Measurements from ENCODE around the gene ICOS.
"Not testable (repeated sequence)": the region's sequence is repeated elsewhere in the genome, so short reads cannot be mapped to it uniquely, and the experiment has no call there.

Gene ICOS

DNA sequence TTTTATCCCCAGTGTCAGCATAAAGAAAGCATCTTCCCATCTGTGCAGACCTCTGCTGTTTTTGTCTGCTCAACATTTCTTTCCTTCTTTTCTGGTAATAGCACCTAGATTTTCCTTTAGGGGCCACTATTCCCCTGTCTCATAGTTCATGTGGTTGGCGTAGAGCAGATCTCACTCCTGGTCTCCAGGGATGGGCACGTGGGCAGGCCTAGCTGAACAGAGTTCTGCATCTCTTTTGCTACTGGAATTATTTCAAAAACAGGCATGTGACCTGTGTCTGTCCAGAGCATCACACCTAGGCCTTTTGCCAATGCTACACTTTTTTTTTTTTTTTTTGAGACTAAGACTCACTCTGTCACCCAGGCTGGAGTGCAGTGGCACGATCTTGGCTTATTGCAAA is 17.7 kb upstream of the ICOS start:
- no peak for DNase-seq

DNA sequence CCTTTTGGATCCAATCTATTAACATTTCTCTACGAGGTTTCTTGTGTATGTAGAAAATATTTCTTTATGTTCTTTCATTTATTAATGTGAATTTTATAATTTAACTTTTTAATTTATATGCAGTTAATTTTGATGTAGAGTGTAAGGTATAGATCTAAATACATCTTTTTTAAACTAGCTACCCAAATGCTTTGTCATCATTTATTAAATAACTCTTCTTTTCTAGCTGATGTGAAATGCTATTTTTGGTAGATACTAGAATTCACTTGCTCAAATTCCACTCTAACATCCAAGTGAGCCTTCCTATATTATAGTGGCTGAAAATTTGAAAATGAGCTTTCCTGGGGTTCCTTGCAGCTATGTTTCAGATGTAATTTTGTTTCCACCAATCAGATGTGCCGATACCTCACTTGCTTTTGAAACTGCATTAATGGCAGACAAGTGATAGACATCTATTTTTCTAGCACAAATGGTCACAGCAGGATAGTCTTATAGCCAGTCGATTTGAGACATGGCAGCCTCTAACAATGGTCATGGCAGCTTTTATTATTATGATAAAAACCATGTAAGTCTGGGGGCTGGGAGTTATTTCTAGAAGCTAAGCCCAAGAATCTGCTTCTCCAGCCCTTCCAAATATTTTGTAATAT is 10.9 kb upstream of the ICOS start:
- DNase-seq, result no peak

DNA sequence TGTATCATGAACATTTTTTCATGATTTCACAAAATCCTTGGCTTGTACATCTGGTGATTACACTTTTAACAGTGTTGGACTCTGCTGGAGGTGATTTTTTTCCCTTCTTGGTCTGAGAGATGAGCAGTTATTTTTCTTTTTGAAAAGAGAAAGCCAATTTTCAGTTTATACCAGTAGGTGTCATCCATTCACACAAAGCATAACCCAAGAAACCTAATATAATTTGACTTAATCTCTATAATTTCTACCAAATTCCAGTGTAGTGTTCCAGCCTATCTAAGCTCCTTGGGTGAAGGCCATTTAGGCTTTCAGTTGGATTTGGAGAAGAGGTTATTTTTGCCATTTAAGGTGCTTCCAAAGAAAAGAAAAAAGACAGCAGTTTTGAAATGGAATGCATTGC is 7.7 kb upstream of the ICOS start:
- no peak for DNase-seq

DNA sequence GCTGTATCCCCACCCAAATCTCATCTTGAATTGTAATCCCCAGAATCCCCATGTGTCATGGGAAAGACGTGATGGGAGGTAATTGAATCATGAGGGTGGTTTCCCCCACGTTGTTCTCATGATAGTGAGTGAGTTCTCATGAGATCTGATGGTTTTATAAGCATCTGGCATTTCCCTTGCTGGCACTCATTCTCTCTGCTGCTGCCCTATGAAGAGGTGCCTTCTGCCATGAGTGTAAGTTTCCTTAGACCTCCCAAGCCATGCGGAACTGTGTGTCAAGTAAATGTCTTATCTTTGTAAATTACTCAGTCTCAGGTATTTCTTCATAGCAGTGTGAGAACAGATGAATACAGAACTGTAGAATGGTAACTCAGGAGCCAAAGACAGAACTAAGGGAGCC is 5.3 kb upstream of the ICOS start:
- DNase-seq, result not testable (repeated sequence)

- no peak for DNase-seq
Measured at GRCh38 chr2:203934041-203934492, 2.5 kb upstream of the ICOS start.

DNA sequence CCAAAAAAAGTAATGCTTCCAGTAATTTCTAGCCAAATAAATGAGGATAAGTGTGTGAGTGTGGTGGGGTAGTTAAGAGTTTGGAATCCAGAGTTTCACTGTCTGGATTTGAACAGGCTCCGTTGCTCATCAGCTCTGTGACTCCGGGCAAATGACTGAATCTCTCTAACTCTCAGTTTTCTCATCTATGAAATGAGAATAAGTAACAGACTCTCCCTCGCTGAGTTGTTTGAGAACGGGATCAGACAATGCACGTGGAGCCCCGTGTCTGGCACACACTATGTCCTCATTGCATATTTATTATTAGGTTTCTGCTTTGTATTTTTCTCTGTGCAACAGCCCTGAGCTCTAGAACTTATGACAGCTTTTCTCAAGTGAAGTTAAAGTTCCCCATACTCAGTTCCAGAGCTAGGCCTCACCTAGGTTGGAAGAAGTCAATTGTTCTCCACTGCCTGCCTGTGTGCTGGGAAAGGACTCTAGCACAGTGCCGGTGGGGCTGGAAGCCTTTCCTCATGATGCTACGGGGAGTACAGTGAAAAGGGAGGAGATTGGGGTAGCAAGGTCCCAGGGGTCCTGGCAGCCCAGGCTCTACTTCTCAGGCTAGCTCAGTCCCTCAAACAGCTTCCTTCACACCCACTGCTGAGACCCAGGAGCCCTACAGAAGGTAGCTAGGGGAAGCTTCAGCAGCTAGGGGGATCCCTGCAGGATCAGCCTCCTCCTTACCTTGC is 1.7 kb upstream of the ICOS start:
- DNase-seq, result no peak

GRCh38 chr2:203935568-203935967 is 995 bp upstream of the ICOS start:
- DNase-seq, result no peak

DNA sequence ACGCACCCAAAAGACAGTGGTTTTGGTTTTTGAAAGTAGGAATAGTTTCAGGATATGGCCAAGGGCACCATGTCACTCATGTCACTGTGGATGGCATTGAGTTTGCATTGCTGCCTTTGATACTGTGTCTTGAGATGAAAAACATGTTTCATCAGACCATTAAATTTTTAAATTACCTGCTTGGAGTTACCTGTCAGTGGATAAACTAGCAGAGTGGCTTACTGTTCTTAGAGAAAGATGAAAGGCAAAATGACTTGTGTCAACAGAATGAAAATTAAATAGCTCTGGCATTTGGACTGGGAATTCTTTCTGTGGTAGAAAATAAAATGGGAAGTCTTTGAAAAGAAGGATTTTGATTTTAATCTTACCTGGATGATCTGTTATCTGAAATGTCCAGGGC is 386 bp downstream of the ICOS start:
- DNase-seq, result no peak

DNA sequence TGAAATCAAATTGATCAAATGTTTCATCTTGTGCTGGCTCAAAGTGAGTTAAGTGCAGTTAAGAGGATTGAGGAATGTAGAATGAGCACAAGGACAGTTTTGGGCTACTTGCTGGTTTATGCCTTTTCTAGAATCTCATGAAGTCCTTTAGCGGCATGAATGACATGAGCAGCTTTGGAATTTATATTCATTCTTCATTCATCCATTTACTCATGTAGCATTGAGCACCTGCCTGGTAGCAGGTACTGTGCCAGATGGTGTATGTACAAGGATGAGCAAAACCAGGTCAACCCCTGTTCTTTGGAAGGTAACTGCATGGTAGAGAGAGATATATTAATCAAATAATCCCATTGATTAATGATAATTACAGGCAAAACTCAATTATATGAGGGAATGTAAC is 1.2 kb downstream of the ICOS start:
- no peak for DNase-seq

- no peak for DNase-seq
Measured at GRCh38 chr2:203940039-203940438, 3.5 kb downstream of the ICOS start.

- DNase-seq, result not testable (repeated sequence)
Measured at GRCh38 chr2:203943493-203944382, 7.2 kb downstream of the ICOS start.

GRCh38 chr2:203948733-203949132 is 12.2 kb downstream of the ICOS start:
- DNase-seq, result no peak

DNA sequence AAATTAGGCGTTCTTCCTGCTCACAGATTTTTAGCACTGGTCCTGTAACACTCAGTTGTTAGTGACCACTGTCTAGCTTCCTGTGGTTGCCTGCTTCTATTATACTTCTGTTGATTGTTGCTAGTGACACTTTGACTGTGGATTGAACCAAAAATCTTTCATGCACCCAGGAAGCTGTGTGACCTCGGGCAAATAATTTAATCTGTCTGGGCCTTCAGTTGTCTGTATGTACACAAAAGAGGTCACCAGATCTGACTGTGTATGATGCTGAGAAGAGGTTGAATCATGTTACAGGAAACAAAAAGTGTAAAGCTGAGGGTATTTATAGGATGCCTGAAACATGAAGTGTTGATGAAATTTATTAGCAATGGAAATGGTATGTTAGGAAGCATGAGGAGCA is 12.7 kb downstream of the ICOS start:
- DNase-seq, result no peak

- DNase-seq, result no peak
Measured at GRCh38 chr2:203951366-203951902, 14.9 kb downstream of the ICOS start.

- no peak for DNase-seq
Measured at GRCh38 chr2:203959265-203959664, 22.7 kb downstream of the ICOS start.

DNA sequence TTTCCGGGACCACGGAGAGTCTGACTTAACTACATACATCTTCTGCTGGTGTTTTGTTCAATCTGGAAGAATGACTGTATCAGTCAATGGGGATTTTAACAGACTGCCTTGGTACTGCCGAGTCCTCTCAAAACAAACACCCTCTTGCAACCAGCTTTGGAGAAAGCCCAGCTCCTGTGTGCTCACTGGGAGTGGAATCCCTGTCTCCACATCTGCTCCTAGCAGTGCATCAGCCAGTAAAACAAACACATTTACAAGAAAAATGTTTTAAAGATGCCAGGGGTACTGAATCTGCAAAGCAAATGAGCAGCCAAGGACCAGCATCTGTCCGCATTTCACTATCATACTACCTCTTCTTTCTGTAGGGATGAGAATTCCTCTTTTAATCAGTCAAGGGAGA is 23.1 kb downstream of the ICOS start:
- no peak for DNase-seq

DNA sequence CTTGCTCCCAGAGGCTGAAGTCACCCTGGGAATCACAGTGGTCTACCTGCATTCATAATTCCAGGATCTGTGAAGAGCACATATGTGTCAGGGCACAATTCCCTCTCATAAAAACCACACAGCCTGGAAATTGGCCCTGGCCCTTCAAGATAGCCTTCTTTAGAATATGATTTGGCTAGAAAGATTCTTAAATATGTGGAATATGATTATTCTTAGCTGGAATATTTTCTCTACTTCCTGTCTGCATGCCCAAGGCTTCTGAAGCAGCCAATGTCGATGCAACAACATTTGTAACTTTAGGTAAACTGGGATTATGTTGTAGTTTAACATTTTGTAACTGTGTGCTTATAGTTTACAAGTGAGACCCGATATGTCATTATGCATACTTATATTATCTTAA is 24.2 kb downstream of the ICOS start:
- DNase-seq, result no peak

DNA sequence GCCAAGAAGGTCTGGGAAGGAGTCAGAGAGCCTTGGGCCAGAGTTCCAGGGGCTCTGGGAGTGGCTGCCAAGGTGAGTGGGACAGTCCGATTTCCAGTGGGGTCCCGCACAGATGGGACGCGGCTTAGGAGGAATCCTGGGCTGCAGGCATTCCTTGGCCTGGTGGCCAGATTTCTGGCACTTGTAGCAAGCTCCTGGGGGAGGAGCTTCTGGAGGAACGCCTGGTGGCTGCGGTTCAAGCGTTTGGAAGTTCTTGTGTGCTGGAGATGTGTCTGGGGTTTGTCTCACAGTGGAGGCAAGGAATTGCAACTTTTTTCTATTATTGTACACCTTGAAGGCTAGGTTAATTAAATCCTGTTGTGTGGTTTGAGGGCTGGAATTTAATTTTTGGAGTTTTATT is 28.6 kb downstream of the ICOS start:
- not testable (repeated sequence) for DNase-seq

DNA sequence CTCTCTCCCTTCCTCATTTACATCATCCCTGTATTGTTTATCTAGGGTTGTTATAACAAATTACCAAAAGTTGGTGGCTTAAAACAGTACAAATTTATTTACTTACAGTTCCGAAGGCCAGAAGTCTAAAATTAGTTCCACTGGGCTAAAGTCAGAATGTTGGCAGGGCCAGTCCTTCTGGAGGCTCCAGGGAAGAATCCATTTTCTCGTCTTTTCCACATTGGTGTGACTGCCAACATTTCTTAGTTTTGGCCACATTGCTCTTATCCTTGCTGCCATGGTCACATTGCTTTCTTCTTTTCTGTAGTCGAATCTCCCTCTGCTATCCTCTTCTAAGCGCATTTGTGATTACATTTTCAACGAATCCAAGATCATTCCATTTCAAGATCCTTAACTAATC is 34.7 kb downstream of the ICOS start:
- DNase-seq, result no peak

GRCh38 chr2:203972066-203972465 is 35.5 kb downstream of the ICOS start:
- DNase-seq, result no peak

DNA sequence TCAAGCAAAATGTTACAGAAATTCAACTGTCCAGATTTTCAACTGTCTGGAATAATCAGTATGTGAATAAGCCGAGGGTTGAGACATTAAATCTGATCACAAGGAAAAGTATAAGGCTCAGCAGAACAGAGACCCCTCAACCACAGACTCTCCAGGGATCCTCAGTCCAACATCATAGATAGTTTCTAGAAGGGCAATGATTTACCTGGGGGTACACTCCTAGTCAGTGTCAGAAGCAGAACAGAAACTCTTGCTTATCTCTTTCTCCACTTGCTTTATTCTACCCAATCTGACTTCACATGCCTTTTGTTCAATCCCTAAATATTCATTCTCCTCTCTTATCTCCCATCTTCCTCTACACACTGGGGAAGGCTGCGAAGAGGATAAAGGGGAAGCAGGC is 36.4 kb downstream of the ICOS start:
- DNase-seq, result no peak

GRCh38 chr2:203973676-203974075 is 37.1 kb downstream of the ICOS start:
- DNase-seq, result no peak

GRCh38 chr2:203975912-203976311 is 39.3 kb downstream of the ICOS start:
- DNase-seq, result no peak

DNA sequence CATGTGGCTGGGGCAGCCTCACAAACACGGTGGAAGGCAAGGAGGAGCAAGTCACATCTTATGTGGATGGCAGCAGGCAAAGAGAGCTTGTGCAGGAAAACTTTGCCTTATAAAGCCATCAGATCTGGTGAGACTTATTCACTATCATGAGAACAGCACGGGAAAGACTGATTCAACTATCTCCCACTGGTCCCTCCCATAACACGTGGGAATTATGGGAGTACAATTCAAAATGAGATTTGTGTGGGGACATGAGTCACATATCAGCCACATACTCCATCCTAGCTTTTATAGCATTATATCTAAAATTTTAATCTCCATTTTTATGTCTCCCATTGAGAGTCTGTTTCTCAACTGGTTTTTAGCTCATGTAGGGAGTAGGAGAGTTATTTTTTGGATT is 45.7 kb downstream of the ICOS start:
- no peak for DNase-seq
